Retinal pigment epithelial cell (primary cell): ENCODE data around the gene MTA3.
"Not testable (repeated sequence)": the region's sequence is repeated elsewhere in the genome, so short reads cannot be mapped to it uniquely, and the experiment has no call there.

Experiments used
- DNase-seq: peaks from one replicate; pipeline ENCODE4 v3.0.0-alpha.2; 2010; ENCODE audit warnings: low read depth
- H3K4me3 ChIP-seq: 2 replicates; pipeline ENCODE4 v1.5.1; 2011; ENCODE audit warnings: mild to moderate bottlenecking, low read length, control low read depth, moderate library complexity
- CTCF ChIP-seq: conservative IDR thresholded peaks from 2 replicates; pipeline ENCODE4 v1.5.1; 2011; ENCODE audit warnings: low read depth, low read length, control low read depth, inconsistent platforms

The MTA3 gene

DNA sequence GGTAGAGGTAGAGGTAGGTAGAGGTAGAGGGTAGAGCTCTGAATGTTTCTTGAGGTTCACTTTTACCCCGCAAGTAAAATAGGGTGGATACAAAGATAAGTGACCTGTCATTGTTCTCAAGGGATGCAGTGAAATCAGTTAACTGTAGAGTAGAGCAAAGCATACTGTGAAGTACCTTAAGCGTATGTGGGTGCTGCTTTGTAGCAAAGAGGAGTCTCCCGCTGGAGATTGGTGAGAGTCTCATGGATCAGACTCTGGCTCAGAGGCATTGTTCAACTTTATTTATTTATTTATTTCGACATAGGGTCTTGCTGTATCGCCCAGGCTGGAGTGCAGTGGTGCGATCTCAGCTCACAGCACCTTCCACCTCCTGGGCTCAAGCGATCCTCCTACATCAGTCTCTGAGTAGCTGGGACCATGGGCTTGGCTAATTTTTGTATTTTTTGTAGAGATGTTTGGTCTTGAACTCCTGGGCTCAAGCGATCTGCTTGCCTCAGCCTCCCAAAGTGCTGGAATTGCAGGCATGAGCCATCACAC is 38.7 kb downstream of the MTA3 start:
- DNase-seq, result no peak
- no peak overlapping the region for H3K4me3 ChIP-seq
- TF ChIP-seq CTCF, result no peak

DNA sequence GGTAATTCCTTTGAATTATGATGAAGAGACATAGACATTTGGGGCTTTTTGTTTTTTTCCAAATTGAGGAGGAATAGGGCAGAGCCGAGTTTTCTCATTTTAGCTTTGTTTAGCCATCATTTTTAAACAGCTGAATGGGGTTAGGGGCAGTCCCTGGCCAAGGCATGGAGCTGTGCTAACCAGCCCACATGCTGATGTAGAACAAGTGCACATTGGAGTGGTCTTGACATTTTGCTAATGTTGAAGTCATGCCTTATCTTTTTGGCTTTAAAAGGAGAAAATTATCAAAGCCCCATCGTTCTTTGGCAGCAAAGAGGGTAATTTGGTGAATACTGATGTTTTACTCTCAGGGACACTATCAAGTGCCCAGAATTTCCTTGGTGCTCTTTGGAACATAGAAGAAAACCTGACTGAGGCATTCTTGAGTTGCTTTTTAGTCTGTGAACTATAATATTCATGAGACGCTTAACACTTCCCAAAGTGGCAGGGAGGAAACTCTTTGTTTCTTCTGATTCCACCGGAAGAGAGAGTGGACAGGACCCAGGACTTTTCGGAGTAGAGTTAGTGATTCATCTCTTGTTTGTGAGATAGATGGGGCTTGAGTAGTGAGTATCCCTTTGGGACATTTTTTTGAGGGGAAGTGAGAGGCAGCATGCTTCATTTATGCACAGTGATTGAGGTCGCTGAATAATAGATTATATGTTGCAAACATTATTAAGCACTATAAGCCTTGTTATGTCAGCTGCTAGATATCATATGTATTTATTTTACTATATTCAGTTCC is 45.0 kb downstream of the MTA3 start:
- no peak for DNase-seq
- H3K4me3 ChIP-seq, result no peak overlapping the region
- TF ChIP-seq CTCF, result no peak

DNA sequence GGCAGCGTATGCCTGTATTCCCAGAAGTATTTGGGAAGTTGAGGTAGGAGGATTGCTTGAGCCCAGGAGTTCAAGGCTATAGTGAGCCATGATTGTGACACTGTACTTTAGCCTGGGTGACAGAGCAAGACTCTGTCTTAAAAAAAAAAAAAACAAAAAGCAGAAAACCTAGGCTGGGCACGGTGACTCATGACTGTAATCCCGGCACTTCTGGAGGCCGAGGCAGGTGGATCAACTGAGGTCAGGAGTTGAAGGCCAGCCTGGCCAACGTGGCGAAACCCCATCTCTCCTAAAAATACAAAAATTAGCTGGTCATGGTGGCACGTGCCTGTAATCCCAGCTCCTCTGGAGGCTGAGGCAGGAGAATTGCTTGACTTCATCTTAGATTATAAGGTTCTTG is 46.4 kb downstream of the MTA3 start:
- peak; percentile 22 for DNase-seq
- H3K4me3 ChIP-seq, result no peak overlapping the region
- no peak for TF ChIP-seq CTCF

GRCh38 chr2:42618116-42618515 is 49.7 kb downstream of the MTA3 start:
- peak; percentile 34 for DNase-seq
- H3K4me3 ChIP-seq, result no peak overlapping the region
- TF ChIP-seq CTCF, result no peak

- TF ChIP-seq CTCF, result no peak
- H3K4me3 ChIP-seq, result no peak overlapping the region
- DNase-seq, result peak; percentile 26
Observed at GRCh38 chr2:42618972-42619371, 50.5 kb downstream of the MTA3 start.

- not testable (repeated sequence) for DNase-seq, H3K4me3 ChIP-seq
Observed at GRCh38 chr2:42621626-42622025, 53.2 kb downstream of the MTA3 start.

DNA sequence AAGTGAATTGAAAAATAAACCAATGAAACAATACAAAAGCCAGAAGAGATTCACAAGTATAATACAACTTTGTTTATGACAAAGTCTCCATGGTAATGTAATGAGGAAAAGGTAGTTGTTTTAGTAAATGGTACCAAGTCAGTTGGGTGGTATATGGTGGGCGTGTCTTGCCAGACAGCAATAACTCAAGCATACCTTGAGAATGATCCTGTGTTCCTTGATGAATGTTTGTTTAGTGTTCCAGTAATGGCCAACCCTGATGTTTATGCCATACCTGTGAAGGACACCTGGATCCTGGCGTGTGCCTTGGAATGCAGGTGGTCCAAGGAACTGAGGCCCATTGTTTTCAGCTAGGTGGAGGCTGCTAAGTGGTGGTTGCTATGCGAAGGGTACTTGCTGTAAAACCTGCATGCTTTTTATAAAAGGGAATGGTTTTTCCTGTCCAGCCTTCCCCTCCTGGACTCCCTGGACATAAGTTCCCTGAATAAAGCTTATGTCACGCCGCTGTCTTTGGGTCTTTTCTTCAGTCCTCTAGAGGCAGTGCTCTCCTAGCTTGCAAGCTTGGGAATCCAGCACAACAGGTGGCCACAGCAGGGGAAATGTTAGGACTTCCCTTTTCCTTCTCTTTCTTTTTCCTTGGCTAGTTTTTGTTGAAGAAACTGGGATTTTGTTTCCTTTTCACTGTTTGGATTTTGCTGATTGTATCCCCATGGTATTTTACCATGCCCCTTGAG is 54.7 kb downstream of the MTA3 start:
- DNase-seq, result no peak
- no peak for TF ChIP-seq CTCF
- H3K4me3 ChIP-seq, result no peak overlapping the region
